CD4-positive, alpha-beta memory T cell (primary cell): ENCODE results near the gene OR6C70. TPM values are rescaled to one million over a fixed set of nuclear protein-coding genes. Genes with fewer than 3 reads are reported as not detected.

Source experiments
- polyA plus RNA-seq, 2 donors: library from polyadenylated mRNA; unstranded; fragments of 300-500 nt; fragmentation: Illumina TruSeq; gene quantifications; one replicate each; pipeline ENCODE4 v1.2.3, GENCODE V29; 2021
- total RNA-seq, 2 experiments: library from RNA; stranded (reverse); gene quantifications; one replicate each; pipeline ENCODE4 v1.2.3, GENCODE V29; 2021

Gene OR6C70
- total and polyA plus RNA-seq, 4 experiments from 2014 or later = not detected

Other genes starting within 250 kb of the OR6C70 start
- not detected for gene OR10A7, start 249.1 kb downstream of the OR6C70 start, total RNA-seq
- gene OR10A7, start 249.1 kb downstream of the OR6C70 start, polyA plus RNA-seq = not detected
- not detected for gene OR6C74, start 225.5 kb downstream of the OR6C70 start, total RNA-seq
- gene OR6C74, start 225.5 kb downstream of the OR6C70 start, polyA plus RNA-seq = not detected
- gene OR6C6, start 173.6 kb downstream of the OR6C70 start, total RNA-seq = not detected
- gene OR6C6, start 173.6 kb downstream of the OR6C70 start, polyA plus RNA-seq = not detected
- not detected for gene OR6C1, start 155.8 kb downstream of the OR6C70 start, total RNA-seq
- gene OR6C1, start 155.8 kb downstream of the OR6C70 start, polyA plus RNA-seq = not detected
- gene OR6C3, start 139.4 kb downstream of the OR6C70 start, total RNA-seq = not detected
- not detected for gene OR6C3, start 139.4 kb downstream of the OR6C70 start, polyA plus RNA-seq
- gene OR6C75, start 107.2 kb downstream of the OR6C70 start, total RNA-seq = not detected
- not detected for gene OR6C75, start 107.2 kb downstream of the OR6C70 start, polyA plus RNA-seq
- not detected for gene OR6C65, start 69.6 kb downstream of the OR6C70 start, total RNA-seq
- gene OR6C65, start 69.6 kb downstream of the OR6C70 start, polyA plus RNA-seq = not detected
- gene OR6C76, start 43.9 kb downstream of the OR6C70 start, total RNA-seq = not detected
- gene OR6C76, start 43.9 kb downstream of the OR6C70 start, polyA plus RNA-seq = not detected
- gene OR6C2, start 26.1 kb downstream of the OR6C70 start, total RNA-seq = not detected
- not detected for gene OR6C2, start 26.1 kb downstream of the OR6C70 start, polyA plus RNA-seq
- gene OR6C68, start 22.2 kb upstream of the OR6C70 start, total RNA-seq = not detected
- gene OR6C68, start 22.2 kb upstream of the OR6C70 start, polyA plus RNA-seq = not detected
- not detected for gene OR6C4, start 79.5 kb upstream of the OR6C70 start, total RNA-seq
- gene OR6C4, start 79.5 kb upstream of the OR6C70 start, polyA plus RNA-seq = not detected
- gene OR2AP1, start 102.3 kb upstream of the OR6C70 start, total RNA-seq = not detected
- not detected for gene OR2AP1, start 102.3 kb upstream of the OR6C70 start, polyA plus RNA-seq
- not detected for gene OR10P1, start 166.8 kb upstream of the OR6C70 start, total RNA-seq
- gene OR10P1, start 166.8 kb upstream of the OR6C70 start, polyA plus RNA-seq = not detected
- gene ITGA7, start 237.8 kb upstream of the OR6C70 start, total RNA-seq = 1 to 10 TPM; 2.5 to 2.9 TPM
- not detected for gene ITGA7, start 237.8 kb upstream of the OR6C70 start, polyA plus RNA-seq
- gene BLOC1S1, start 245.9 kb upstream of the OR6C70 start, total RNA-seq = 10 to 100 TPM; 80.3 to 87.0 TPM
- gene BLOC1S1, start 245.9 kb upstream of the OR6C70 start, polyA plus RNA-seq = 10 to 100 TPM; 75.1 to 87.1 TPM